Measurements from ENCODE around the gene ST3GAL3.
"Not testable (repeated sequence)": the region's sequence is repeated elsewhere in the genome, so short reads cannot be mapped to it uniquely, and the experiment has no call there.

ST3GAL3 gene

GRCh38 chr1:43832998-43833397 lies 125.7 kb downstream of the ST3GAL3 start:
- no peaks in the 10 kb centered on the region for H3K27me3 ChIP-seq (ENCODE audit: control insufficient read depth, insufficient read depth, low read length, poor library complexity, severe bottlenecking)
- H3K4me1 ChIP-seq (ENCODE audit: control insufficient read depth, insufficient read depth, low read length): no peaks in the 10 kb centered on the region
- no peak overlapping the region for H3K4me3 ChIP-seq (ENCODE audit: insufficient read depth, low read depth, low read length)
- no peaks in the 10 kb centered on the region for H3K9me3 ChIP-seq (ENCODE audit: control insufficient read depth, low read length)
- H3K36me3 ChIP-seq (ENCODE audit: control insufficient read depth, insufficient read depth, low read length): no peaks in the 10 kb centered on the region
- no peak overlapping the region for H3K27ac ChIP-seq (ENCODE audit: insufficient read depth, low read depth, low read length, poor library complexity, severe bottlenecking)
- 83 to 84% methylated on average over 1 of the region's 1 CpG for WGBS, 2 experiments

GRCh38 chr1:43833902-43834279 lies 126.6 kb downstream of the ST3GAL3 start:
- not testable (repeated sequence) for H3K36me3 ChIP-seq (ENCODE audit: control insufficient read depth, insufficient read depth, low read length); H3K27me3 ChIP-seq (ENCODE audit: control insufficient read depth, insufficient read depth, low read length, poor library complexity, severe bottlenecking); H3K4me1 ChIP-seq (ENCODE audit: control insufficient read depth, insufficient read depth, low read length); H3K4me3 ChIP-seq (ENCODE audit: insufficient read depth, low read depth, low read length); H3K9me3 ChIP-seq (ENCODE audit: control insufficient read depth, low read length); H3K27ac ChIP-seq (ENCODE audit: insufficient read depth, low read depth, low read length, poor library complexity, severe bottlenecking)
- 81 to 82% methylated on average over 10 of the region's 10 CpGs for WGBS, 2 experiments

GRCh38 chr1:43834280-43835081 lies 127.1 kb downstream of the ST3GAL3 start:
- no peaks in the 10 kb centered on the region for H3K36me3 ChIP-seq (ENCODE audit: control insufficient read depth, insufficient read depth, low read length)
- no peaks in the 10 kb centered on the region for H3K9me3 ChIP-seq (ENCODE audit: control insufficient read depth, low read length)
- H3K4me1 ChIP-seq (ENCODE audit: control insufficient read depth, insufficient read depth, low read length): no peaks in the 10 kb centered on the region
- H3K4me3 ChIP-seq (ENCODE audit: insufficient read depth, low read depth, low read length): no peak overlapping the region
- no peak overlapping the region for H3K27ac ChIP-seq (ENCODE audit: insufficient read depth, low read depth, low read length, poor library complexity, severe bottlenecking)
- 84 to 89% methylated on average over 14 of the region's 14 CpGs for WGBS, 2 experiments
- no peaks in the 10 kb centered on the region for H3K27me3 ChIP-seq (ENCODE audit: control insufficient read depth, insufficient read depth, low read length, poor library complexity, severe bottlenecking)

- no peak overlapping the region for H3K27ac ChIP-seq (ENCODE audit: insufficient read depth, low read depth, low read length, poor library complexity, severe bottlenecking)
- H3K4me1 ChIP-seq (ENCODE audit: control insufficient read depth, insufficient read depth, low read length): no peaks in the 10 kb centered on the region
- H3K4me3 ChIP-seq (ENCODE audit: insufficient read depth, low read depth, low read length): no peak overlapping the region
- H3K27me3 ChIP-seq (ENCODE audit: control insufficient read depth, insufficient read depth, low read length, poor library complexity, severe bottlenecking): no peaks in the 10 kb centered on the region
- no peaks in the 10 kb centered on the region for H3K9me3 ChIP-seq (ENCODE audit: control insufficient read depth, low read length)
- H3K36me3 ChIP-seq (ENCODE audit: control insufficient read depth, insufficient read depth, low read length): no peaks in the 10 kb centered on the region
- WGBS, 2 experiments: 69 to 73% methylated on average over 11 of the region's 11 CpGs
Observed at GRCh38 chr1:43835082-43836021, 128.0 kb downstream of the ST3GAL3 start.

- Histone ChIP-seq H3K27me3 (ENCODE audit: control insufficient read depth, insufficient read depth, low read length, poor library complexity, severe bottlenecking) (no peaks in the 10 kb centered on the region), H3K9me3 (ENCODE audit: control insufficient read depth, low read length) (no peaks in the 10 kb centered on the region), H3K4me3 (ENCODE audit: insufficient read depth, low read depth, low read length) (no peak overlapping the region), H3K4me1 (ENCODE audit: control insufficient read depth, insufficient read depth, low read length) (no peaks in the 10 kb centered on the region), H3K36me3 (ENCODE audit: control insufficient read depth, insufficient read depth, low read length) (no peaks in the 10 kb centered on the region), H3K27ac (ENCODE audit: insufficient read depth, low read depth, low read length, poor library complexity, severe bottlenecking) (no peak overlapping the region)
- 83 to 91% methylated on average over 6 of the region's 6 CpGs for WGBS, 2 experiments
Observed at GRCh38 chr1:43836267-43836951, 129.1 kb downstream of the ST3GAL3 start.

GRCh38 chr1:43839056-43839455 lies 131.7 kb downstream of the ST3GAL3 start:
- 84 to 86% methylated on average over 5 of the region's 5 CpGs for WGBS, 2 experiments
- Histone ChIP-seq H3K36me3 (ENCODE audit: control insufficient read depth, insufficient read depth, low read length) (no peaks in the 10 kb centered on the region), H3K27me3 (ENCODE audit: control insufficient read depth, insufficient read depth, low read length, poor library complexity, severe bottlenecking) (no peaks in the 10 kb centered on the region), H3K9me3 (ENCODE audit: control insufficient read depth, low read length) (no peaks in the 10 kb centered on the region), H3K4me3 (ENCODE audit: insufficient read depth, low read depth, low read length) (no peak overlapping the region), H3K27ac (ENCODE audit: insufficient read depth, low read depth, low read length, poor library complexity, severe bottlenecking) (no peak overlapping the region), H3K4me1 (ENCODE audit: control insufficient read depth, insufficient read depth, low read length) (no peaks in the 10 kb centered on the region)

- Histone ChIP-seq H3K27ac (ENCODE audit: insufficient read depth, low read depth, low read length, poor library complexity, severe bottlenecking) (no peak overlapping the region), H3K27me3 (ENCODE audit: control insufficient read depth, insufficient read depth, low read length, poor library complexity, severe bottlenecking) (no peaks in the 10 kb centered on the region), H3K9me3 (ENCODE audit: control insufficient read depth, low read length) (no peaks in the 10 kb centered on the region), H3K36me3 (ENCODE audit: control insufficient read depth, insufficient read depth, low read length) (no peaks in the 10 kb centered on the region), H3K4me1 (ENCODE audit: control insufficient read depth, insufficient read depth, low read length) (no peaks in the 10 kb centered on the region), H3K4me3 (ENCODE audit: insufficient read depth, low read depth, low read length) (no peak overlapping the region)
- WGBS, 2 experiments: 50 to 62% methylated on average over 1 of the region's 1 CpG
Observed at GRCh38 chr1:43841321-43842174, 134.2 kb downstream of the ST3GAL3 start.

- H3K27ac ChIP-seq (ENCODE audit: insufficient read depth, low read depth, low read length, poor library complexity, severe bottlenecking): no peak overlapping the region
- no peak overlapping the region for H3K4me3 ChIP-seq (ENCODE audit: insufficient read depth, low read depth, low read length)
- H3K36me3 ChIP-seq (ENCODE audit: control insufficient read depth, insufficient read depth, low read length): no peaks in the 10 kb centered on the region
- WGBS, 2 experiments: 92 to 93% methylated on average over 2 of the region's 2 CpGs
- no peaks in the 10 kb centered on the region for H3K4me1 ChIP-seq (ENCODE audit: control insufficient read depth, insufficient read depth, low read length)
- no peaks in the 10 kb centered on the region for H3K9me3 ChIP-seq (ENCODE audit: control insufficient read depth, low read length)
- no peaks in the 10 kb centered on the region for H3K27me3 ChIP-seq (ENCODE audit: control insufficient read depth, insufficient read depth, low read length, poor library complexity, severe bottlenecking)
Observed at GRCh38 chr1:43842175-43842498, 134.8 kb downstream of the ST3GAL3 start.

GRCh38 chr1:43843684-43844083 lies 136.3 kb downstream of the ST3GAL3 start:
- H3K27me3 ChIP-seq (ENCODE audit: control insufficient read depth, insufficient read depth, low read length, poor library complexity, severe bottlenecking): no peaks in the 10 kb centered on the region
- 94 to 96% methylated on average over 5 of the region's 5 CpGs for WGBS, 2 experiments
- no peaks in the 10 kb centered on the region for H3K36me3 ChIP-seq (ENCODE audit: control insufficient read depth, insufficient read depth, low read length)
- H3K4me1 ChIP-seq (ENCODE audit: control insufficient read depth, insufficient read depth, low read length): no peaks in the 10 kb centered on the region
- no peaks in the 10 kb centered on the region for H3K9me3 ChIP-seq (ENCODE audit: control insufficient read depth, low read length)
- no peak overlapping the region for H3K4me3 ChIP-seq (ENCODE audit: insufficient read depth, low read depth, low read length)
- no peak overlapping the region for H3K27ac ChIP-seq (ENCODE audit: insufficient read depth, low read depth, low read length, poor library complexity, severe bottlenecking)

Data from ectodermal cell (in vitro differentiated cells).